NCI-H2107 treated with DMSO at 0.1 percent for 48 hours (cell line): ENCODE measurements around the gene EREG.
"Not testable (repeated sequence)": the region's sequence is repeated elsewhere in the genome, so short reads cannot be mapped to it uniquely, and the experiment has no call there.

Experiments used
- DNase-seq: peaks from one replicate; lab custom pipeline; 2025; ENCODE audit not compliant: unreplicated experiment; lab: John Stamatoyannopoulos, UW

The EREG gene

GRCh38 chr4:74387790-74388189, 22.8 kb downstream of the EREG start:
- DNase-seq, result no peak

GRCh38 chr4:74389494-74389893, 24.5 kb downstream of the EREG start:
- no peak for DNase-seq

- no peak for DNase-seq
Observed at GRCh38 chr4:74390677-74391076, 25.7 kb downstream of the EREG start.

- DNase-seq, result no peak
Observed at GRCh38 chr4:74391346-74391745, 26.4 kb downstream of the EREG start.

DNA sequence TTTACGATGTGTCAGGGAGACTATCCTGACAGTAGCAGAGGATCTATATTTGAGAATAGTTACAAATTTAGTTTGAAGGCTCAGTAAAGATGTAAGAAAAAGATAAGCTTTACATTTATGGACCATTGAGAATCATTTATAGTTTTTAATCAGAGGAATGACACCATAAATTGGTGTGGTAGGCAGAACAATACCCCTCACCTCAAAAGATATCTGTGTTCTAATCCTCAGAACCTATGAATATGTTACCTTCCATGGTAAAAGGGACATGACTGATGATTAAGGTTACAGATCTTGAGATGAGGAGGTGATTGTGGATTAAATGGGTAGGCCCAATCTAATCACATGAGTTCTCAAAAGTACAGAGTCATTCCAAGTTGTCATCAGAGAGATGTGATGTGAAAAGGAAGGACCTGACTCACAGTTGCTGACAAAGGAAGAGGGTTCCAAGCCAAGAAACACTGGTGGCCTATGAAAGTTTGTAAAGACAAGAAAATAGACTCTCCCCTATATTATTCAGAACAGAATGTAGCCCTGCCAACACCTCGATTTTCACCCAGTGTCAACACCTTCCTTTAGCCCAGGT, 27.0 kb downstream of the EREG start:
- no peak for DNase-seq

DNA sequence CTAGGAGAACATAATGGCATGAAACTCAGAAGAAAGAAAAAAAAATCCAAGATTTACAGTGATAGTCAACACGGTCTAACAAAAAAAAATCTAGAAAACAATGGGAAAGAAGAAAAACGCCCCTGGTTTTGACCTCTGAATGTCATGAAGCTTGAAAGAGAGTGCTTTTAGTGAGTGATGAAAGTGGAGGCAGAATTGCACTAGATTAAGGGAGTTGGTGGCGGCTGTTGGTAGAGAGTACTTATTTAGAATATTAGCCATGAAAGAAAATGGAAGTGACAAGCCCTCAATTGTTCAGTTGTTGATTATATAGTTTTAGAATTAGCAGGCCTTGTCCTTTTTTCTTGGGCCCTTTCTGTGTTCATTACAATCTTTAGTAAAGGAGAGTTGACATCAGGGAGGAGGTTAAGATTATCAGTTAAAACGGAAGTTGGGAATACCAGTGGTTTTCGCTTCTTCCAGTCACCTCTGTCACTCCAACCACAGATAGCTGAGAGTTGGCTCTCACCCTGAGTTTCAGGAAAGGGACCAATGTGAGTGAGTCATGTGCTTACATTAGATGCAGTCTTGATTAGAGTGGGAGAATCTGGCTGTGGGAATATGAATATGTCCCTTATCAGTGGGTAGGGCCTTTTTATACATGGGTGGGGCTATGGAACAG, 29.7 kb downstream of the EREG start:
- no peak for DNase-seq

GRCh38 chr4:74395633-74396032, 30.7 kb downstream of the EREG start:
- DNase-seq, result no peak

- DNase-seq, result no peak
Observed at GRCh38 chr4:74397748-74398426, 32.9 kb downstream of the EREG start.

GRCh38 chr4:74398894-74399589, 34.1 kb downstream of the EREG start:
- DNase-seq, result not testable (repeated sequence)

- no peak for DNase-seq
Observed at GRCh38 chr4:74400395-74400794, 35.5 kb downstream of the EREG start.

DNA sequence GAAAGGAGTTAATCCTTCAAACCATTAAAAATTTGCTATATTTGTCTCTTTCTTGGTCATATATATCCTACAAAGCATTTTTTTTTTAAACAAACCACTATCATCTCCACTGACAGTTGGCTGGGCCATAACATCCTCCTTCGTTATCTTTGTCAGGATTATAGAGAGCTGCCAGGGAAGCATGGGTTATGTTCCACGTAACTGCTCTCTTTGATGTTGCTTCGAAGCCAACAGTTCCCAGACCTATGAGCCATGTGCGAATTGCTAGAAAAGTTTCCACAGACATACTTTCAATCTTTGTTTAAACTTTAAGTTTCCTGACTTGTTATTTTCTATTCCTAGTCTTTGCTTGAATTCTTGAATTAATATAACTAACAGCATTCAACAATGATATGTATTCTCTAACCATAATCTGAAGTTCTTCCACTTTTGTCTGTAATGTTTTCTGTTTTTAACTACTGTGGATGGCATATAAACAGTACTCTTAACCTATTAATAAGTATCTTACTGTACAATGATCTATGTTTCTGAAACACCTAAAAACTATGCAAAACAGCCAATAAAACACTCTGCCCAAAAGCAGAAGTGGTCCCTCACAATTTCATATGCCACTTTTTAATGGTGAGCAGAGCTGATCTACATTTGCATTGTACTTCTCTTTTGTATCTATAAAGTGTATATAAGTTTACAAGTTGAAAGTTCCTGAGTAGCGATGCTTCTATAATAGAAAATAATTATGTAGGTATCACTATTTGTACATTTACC, 37.9 kb downstream of the EREG start:
- no peak for DNase-seq

GRCh38 chr4:74407891-74408290, 42.9 kb downstream of the EREG start:
- no peak for DNase-seq

DNA sequence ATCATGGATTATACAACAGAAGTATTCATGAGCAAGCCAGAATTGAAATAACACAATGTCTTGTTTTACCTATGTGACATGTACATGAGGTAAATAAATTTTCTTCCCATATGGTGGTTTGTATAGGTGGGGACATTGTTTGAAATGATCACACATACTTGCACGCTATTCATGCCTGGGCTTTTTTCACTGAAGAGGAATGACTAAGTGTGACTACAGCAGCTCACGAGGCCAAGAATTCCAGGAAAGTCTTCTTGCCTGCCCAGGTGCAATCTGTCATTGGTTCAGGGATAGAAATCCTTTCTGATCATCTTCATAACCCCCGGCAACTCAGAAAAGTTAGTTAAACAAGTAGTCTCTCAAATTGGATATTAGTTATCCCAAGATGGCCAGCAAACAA, 43.7 kb downstream of the EREG start:
- DNase-seq, result no peak

DNA sequence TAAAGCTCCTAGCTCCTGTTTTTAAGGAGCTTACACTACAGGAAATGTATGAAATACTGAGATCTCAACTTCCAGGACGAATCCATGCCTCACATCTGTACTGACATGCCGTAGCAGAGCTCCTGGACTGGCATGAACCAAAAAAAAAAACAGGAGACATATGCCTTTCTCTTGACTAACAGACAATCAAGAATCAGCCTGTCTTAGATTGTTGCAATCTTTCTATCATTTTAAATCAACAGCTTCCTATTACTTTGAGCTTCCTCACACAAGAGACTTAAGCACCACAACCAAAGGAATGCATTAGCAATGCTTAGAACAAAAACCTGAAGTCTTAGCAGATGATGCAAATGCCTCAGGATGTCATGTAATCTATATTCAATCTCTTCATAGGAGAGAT, 45.3 kb downstream of the EREG start:
- no peak for DNase-seq

DNA sequence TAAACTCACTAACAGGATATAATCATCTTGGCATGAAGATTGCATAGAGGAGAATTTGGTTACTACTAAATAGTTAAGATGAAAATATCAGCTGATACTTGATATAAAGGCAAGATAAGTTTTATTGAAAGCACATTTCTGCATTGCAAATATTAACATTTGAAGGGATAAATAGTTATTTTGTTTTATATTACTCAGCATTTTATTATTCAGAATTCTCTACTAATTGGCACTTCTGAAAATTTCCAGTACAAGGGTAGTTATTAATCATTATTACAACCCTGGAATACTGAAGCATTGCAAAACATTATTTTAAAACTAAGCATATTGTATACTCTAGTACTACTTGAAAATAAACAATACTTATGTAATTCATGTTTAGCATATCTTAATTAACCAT, 47.3 kb downstream of the EREG start:
- DNase-seq, result no peak

DNA sequence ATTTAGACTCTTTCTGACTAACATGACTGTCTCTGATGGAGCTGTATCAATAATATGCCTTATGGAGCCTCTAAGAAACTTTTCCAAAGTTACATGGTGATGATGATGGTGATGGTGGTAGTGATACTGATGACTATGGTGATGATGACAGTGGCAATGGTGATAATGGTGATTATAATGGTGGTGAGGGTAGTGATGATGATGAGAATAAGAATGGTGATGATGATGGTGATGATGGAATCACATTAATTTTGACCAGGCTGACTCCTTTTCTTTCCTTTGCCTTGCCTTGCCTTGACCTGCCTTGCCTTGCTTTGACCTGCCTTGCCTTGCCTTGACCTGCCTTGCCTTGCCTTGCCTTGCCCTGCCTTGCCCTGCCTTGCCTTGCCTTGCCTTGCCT, 48.3 kb downstream of the EREG start:
- no peak for DNase-seq

DNA sequence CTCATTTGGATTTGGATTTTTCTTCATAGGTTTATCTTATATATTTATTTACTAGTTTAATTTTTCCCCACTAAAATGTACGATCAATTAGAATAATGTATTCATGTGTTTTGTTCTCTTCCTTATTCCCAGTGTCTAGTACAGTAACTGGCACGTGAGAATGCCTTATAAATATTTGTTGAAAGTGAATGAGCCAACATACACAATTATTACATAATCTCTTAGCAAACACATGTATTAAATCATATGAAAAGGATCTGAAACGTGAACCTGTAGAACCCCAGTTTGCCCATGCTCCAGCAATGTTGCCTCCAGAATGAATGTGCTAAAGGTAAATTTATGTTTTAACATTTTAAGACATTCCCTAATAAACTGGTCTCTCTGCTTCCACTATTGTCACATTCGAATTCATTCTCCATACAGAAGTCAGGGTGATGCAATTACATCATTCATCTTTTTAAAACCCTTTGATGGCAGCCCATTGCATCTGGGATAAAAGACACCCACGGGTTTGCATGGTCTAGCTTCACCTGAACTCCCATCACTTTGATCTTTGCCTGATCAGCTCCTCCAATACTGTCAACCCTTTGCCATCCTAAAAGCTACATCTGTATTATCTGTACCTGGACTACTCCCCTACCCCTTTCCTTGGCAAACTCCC, 49.3 kb downstream of the EREG start:
- DNase-seq, result no peak

- no peak for DNase-seq
Observed at GRCh38 chr4:74415602-74416300, 50.8 kb downstream of the EREG start.

DNA sequence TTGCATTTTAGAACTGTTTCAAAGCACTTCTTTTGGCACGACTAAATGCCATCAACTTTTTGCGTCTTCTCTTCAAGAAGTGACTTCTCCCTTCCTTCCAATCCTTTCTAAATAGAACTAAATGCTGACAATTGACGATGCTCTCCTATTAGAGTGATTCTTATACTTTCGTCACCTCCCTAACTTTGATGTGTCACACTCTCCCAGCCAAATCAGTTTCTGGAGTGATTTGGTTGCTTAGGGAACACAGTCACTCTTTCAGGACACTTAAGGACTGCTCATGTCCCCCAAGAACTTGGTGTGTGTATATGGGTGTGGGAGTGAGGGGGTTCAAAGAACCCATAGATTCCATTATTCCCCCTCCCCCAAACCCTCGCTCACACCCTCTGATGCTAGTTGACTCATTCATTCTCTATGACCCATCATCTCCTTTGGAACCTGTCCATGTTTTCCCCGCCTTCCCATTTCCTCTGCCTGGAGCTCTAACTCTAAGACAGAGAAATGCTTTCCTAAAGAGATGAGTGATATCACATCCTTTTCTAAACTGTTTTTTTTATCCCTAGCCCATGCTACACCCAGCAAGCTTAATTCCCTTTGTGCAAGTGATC, 53.2 kb downstream of the EREG start:
- DNase-seq, result no peak

DNA sequence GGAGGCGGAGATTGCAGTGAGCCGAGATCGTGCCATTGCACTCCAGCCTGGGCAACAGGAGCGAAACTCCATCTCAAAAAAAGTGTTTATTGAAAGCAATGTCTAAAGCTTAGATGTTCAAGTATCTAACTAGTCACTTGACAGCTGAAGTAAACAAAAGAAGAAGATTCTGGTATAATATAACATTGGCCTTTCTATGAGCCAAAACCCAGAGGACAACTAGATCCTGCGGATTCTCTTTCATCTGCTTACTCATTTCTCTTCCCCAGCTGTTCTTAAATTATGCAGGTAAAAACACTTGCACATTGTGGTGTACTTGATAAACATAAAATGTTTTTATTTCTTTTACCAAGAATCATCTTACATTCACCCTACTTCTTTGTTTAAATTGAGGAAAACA, 55.9 kb downstream of the EREG start:
- DNase-seq, result no peak
